ENCODE data around the gene PHGDH. TPM values are rescaled to one million over a fixed set of nuclear protein-coding genes. Genes with fewer than 3 reads are reported as not detected.
"Not testable (repeated sequence)": the region's sequence is repeated elsewhere in the genome, so short reads cannot be mapped to it uniquely, and the experiment has no call there.

The PHGDH gene
- total RNA-seq, 1 donor from 2014 or later = 7.8 TPM

DNA sequence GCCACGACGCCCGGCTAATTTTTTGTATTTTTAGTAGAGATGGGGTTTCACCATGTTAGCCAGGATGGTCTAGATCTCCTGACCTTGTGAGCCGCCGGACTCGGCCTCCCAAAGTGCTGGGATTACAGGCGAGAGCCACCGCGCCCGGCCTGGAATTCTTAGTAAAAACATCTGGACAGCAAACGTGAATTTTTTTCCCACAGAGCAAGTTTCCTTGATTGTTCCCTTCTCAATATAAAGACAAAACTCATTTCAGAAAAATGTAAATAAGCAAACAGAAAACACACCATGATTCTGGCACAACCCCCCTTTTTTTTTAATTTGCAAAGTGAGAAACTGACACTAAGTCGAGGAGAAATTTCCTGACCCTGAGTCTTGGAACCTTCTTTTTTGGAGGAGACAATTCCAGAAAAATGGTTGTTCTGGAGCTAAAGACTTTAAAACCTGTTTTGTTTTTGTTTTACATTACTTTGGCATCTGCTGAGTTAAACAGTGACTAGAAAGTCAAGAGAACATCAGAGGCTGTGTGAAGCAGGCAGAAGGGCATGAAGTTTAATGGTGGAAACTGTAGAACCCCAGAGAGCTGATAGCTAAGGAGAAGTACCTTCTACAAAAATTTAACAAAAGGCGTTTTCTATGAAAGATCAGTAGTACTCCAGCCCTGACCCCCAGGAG, 67.3 kb downstream of the PHGDH start:
- DNase-seq (no peak), ATAC-seq (no peak)
- intact Hi-C loops (cut with micrococcal nuclease) = no loop called here

DNA sequence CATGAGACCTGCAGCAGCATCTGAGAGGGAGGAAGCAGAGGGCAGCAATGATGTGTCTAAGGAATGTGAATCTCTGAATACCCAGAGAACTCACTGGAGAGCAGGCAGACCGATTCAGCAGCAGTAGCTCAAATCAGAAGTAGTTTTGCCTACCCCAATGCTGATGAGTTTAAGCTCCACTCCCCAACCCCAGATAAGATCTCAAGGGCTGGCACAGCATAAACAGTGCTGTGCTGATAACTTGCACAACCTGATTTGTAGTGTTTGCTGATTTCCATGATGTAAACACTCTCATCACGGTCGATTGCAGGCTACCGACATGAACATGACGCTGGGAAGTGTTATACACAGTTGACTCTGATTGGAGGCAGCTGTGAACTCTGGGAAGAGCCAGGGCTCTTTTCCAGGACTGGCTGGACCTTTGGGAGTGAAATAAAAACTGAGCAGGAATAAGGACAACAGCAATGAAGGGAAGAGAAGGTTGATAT, 68.2 kb downstream of the PHGDH start:
- peak; percentile 80 for ATAC-seq

DNA sequence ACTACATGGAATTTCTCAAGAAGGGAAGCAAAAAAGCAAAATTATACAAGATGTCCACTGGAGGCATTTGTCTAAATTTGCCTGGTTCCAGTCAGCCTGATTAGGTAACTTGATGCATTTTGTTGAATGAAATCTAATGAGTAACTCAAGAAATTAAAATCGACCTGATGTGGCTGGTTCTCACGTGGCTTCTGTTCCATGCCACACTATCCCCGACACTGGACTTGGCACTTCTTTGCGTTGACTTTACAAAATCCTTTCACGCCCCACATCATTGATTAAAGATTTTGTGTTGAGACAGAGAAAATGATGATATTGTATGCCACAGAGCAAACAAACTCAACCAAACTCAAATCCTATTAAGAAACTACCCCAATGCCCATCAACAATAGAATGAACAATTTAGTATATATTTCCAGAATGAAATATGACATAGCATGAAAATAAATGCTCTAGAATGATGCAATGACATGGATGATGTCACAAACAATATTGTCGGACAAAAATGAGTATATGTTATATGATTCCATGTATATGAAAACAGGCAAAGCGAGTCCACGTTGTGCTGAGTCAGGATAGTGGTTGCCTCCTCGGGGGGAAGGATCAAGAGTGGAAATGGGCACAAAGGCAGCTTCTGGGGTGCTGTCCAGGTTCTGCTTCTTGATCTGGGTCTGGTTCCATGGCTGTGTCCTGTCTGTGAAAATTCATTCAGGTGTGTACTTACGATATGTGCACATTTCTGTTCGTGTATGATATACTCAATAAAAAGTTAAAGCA, 69.9 kb downstream of the PHGDH start:
- no peak for ATAC-seq
- intact Hi-C loops (cut with micrococcal nuclease) = no loop called here
- no peak for DNase-seq

More for the DNA sequence above, 68.2 kb downstream of the PHGDH start:
- intact Hi-C loops (cut with micrococcal nuclease) = no loop called here
- DNase-seq = no peak

DNA sequence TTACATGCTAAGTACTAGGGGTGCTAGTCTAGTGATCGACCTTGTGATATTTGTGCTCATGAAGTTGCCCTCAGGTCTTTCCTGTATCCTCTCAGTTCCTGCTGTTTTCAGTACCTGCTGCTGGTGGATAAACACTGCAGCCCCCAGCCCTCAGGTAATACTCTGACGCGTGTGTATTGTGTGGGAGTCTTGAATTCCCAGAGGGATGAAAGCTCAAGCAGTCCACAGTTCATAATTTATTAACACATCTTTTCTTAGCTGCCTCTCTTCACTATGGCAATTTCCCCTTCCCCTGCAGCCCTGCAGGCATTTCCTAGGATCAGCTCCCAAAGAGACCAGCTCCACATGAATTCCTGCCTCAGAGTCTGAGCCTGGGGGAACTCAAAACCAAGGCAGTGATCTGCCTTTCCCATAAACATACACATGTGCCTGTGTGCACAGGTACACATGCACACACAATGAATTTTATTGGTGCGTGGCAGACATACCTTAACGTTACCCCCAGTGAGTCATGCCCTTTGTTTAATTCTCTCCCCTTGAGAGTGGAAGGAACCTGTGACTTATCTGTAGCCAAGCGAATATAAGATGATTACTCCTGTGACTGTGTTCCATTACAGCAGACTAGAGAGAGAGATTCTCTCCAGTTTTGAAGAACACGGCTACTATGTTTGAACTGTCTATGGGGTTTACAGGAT, 71.0 kb downstream of the PHGDH start:
- intact Hi-C loops (cut with micrococcal nuclease) = no loop called here
- no peak for ATAC-seq
- no peak for DNase-seq

DNA sequence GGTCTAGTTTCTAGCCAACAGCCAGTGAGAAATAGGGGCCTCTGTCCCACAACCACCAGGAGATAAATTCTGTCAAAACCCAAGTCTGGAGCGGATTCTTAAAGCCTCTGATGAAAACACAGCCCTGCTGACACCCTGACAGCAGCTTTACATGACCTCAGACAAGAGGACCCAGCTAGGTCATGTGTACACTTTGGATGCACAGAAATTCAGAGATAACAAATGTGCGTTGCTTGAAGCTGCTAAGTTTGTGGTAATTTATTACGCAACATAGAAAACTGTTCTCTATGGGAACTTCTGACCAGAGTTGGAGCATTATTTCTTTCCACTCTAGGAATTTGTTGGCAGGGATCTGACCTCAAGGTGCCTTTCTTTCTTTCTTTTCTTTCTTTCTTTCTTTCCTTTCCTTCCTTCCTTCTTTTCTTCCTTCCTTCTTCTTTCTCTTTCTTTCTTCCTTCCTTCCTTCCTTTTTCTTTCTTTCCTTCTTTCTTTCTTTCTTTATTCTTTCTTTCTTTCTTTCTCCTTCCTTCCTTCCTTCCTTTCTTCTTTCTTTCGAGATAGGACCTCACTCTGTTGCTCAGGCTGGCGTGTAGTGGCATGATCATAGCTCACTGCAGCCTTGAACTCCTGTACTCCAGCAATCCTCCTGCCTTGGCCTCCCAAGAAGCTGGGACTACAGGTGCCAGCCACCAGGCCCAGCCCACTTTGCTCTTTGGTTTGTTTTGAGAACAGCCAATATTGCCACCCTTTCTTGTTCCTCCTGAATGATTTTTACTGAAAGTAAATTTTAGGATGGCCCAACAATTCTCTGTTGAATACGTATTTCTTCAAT, 71.8 kb downstream of the PHGDH start:
- ATAC-seq = peak; percentile 49
- DNase-seq = no peak

DNA sequence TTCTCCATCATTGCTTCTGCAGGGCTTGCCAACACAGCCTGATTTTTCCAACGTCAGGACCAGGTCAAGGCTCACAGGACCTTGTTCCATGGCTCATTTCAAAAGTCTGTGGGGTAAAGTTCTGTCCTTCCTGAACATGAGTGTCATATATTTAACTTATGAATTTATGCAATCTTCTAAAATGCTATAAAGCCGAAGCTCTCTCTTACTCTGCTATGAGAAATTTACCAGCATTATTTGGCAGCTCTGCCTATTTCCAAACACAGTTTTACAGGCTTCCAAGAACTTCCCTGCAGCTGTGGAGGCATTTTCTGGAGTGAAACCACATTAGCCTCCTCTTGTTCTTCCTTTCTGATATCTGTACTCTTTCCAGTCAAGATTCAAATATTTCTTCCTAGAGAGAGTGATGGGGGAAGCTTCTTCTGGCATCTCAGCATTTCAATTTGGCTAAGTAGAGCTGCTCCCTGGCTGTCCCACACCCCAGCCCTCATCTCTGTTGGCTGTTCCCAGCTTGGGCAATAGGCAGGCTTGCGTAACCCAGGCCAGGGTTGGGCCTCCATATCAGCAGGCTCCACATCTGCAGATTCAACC, 72.6 kb downstream of the PHGDH start:
- intact Hi-C loops (cut with micrococcal nuclease) = no loop called here
- peak; percentile 89 for ATAC-seq

More for the DNA sequence above, 71.8 kb downstream of the PHGDH start:
- intact Hi-C loops (cut with micrococcal nuclease) = no loop called here

DNA sequence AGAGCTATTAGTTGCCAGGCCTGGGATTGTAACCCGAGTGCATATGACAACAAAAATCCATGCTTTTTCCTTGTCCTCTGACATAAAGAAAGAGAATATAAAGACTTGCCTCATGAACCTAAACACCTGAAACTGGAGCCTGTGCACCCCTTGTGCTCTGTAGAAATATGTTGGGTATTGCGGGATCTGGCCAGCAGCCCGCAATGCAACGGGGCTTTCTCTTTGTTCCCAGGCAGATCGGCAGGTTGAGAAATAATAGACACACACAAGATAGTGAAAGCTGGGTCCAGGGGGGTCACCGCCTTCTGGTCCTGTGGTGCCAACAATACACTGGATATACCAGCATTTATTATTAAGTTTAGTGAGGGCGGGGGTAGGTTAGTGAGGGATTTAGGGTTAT, 74.3 kb downstream of the PHGDH start:
- DNase-seq; ATAC-seq; intact Hi-C loops (cut with micrococcal nuclease): not testable (repeated sequence)

More for the DNA sequence above, 72.6 kb downstream of the PHGDH start:
- DNase-seq = peak; percentile 79

DNA sequence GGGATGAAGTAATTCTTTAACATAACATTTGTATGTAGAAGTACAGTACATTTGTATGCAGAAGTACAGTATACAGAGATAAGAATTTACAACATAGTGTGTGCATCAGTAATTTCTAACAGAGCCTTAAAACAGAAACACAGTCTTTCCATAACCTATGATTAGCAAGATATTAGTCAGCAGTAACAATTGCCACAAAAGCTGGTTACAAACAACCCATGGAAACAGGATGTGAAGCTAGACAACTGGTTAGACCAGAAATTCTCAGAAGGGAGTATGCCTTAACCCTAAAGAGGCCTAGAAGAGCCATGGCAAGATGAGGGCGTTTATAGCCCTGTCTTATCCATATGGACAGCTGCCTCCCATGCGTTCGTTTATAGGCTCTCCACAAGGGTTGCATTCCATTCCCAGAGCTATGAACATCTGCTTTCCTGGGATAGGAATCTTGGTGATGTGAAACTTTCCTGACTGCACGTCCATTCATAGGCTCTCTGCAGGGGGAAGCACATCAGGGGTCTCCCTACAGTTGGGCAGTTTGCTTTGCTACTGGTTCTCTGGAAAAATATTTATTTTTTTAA, 74.8 kb downstream of the PHGDH start:
- ATAC-seq; DNase-seq; intact Hi-C loops (cut with micrococcal nuclease): not testable (repeated sequence)

DNA sequence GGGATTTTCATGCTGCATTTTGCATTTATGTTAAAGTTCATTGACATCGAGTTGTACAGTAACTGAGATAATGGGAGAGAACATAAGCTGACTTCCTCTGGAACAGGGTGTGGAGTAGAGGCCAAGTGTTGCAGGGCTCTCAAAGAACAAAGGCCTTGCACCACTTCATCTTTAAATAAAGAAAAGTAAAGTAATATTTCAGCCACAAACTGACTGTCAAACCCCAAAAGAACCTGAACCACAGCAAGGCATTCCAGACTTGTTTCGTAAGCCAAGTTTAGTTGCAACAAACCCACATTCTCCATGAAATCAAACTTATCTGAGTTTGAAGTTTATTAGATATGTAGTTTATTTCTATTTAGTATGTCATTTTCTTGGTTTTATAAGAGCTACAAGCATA, 76.0 kb downstream of the PHGDH start:
- intact Hi-C loops (cut with micrococcal nuclease) = no loop called here
- DNase-seq = no peak
- ATAC-seq = no peak

DNA sequence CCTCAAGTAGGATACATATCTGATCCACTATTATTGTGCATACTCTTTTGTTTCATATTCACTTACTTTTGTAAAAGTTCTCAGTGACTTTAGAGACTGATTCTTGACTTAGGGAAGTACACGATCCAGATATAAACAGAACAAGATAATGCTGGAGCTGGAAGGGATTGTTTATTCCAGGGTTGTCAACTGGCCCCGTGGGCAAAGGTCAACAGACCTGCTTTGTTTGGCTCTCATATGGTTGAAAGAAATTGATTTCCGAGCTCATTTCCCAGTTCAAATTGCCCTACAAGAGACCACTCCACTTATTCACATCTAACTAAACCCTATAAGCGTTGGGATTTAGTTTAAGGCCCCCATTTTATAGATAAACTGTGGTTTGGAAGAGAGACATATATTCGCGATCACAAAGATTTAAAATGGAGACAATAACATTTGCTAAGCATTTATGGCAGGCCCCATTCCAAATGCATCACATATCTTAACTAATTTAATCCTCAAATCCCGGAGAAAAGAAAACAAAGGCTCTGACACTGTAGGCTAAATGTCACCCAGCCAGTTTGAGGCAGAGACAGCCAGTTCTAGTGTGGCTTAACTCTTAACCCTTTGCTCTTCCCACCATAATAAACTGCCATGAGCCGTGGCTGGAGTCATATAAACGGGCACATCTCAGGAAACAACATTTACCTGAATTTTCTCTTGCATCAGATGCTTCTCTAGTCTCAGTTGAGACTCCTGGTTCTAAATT, 78.9 kb downstream of the PHGDH start:
- intact Hi-C loops (cut with micrococcal nuclease) = no loop called here
- no peak for DNase-seq
- no peak for ATAC-seq

DNA sequence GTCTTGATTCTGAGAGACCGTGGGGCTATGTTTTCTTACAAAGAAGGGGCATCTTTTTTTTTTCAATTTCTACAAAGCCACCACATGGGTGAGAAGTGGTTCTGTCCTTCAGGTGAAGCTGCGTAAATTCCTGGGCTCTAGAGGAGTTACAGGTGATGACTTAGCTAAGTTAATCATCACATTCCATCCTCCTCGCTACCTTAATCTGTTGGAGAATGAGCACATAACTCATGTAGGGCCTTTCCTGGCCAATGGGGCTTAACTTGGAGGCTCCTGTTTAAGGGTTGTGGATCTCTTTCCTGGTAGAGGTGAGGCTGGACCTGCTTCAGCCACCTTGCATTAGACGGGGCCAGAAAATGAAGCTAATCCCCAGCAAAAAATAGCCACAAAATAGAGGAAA, 79.6 kb downstream of the PHGDH start:
- intact Hi-C loops (cut with micrococcal nuclease) = no loop called here
- DNase-seq (no peak), ATAC-seq (no peak)

Other genes starting within 250 kb of the PHGDH start
- gene HSD3B1, start 204.7 kb upstream of the PHGDH start, total RNA-seq = not detected
- gene ZNF697, start 63.7 kb upstream of the PHGDH start, total RNA-seq = 11.5 TPM
- gene HMGCS2, start 57.0 kb downstream of the PHGDH start, total RNA-seq = 149 TPM
- not detected for gene REG4, start 99.5 kb downstream of the PHGDH start, total RNA-seq
- gene ADAM30, start 184.6 kb downstream of the PHGDH start, total RNA-seq = not detected

Measured in left ventricle myocardium superior (tissue), 1 donor.